CD14-positive monocyte (primary cell): Measurements from ENCODE around the gene TOGARAM1. TPM values are rescaled to one million over a fixed set of nuclear protein-coding genes. Genes with fewer than 3 reads are reported as not detected.

Experiments used
- DNase-seq, 3 donors: peaks; one replicate each; pipeline ENCODE4 v3.0.0-alpha.2; 2011 to 2022
- H2AFZ ChIP-seq: 2 replicates; pipeline ENCODE4 v1.6.0; 2012; ENCODE audit warnings: mild to moderate bottlenecking, low read depth, low read length, inconsistent platforms; ENCODE audit not compliant: insufficient read depth, poor library complexity, severe bottlenecking
- H3K27ac ChIP-seq, 2 donors: 1 replicate in 1 of 2; 2 replicates in 1 of 2; pipeline ENCODE4 v1.5.1; 2012 to 2013; ENCODE audit warnings: low read length in 2 of 2, control low read depth in 1 of 2, inconsistent platforms in 1 of 2, low read depth in 1 of 2, mild to moderate bottlenecking in 1 of 2
- H3K27me3 ChIP-seq, 2 donors: one replicate each; pipeline versions ENCODE4 v1.6.0 to v1.6.1; 2011 to 2013; ENCODE audit warnings: low read length in 2 of 2; ENCODE audit not compliant: control insufficient read depth in 2 of 2, insufficient read depth in 2 of 2
- H3K36me3 ChIP-seq, 2 donors: replicated peaks in 1 of 2; 1 replicate in 1 of 2; 2 replicates in 1 of 2; pipeline versions ENCODE4 v1.5.1 to v1.6.1; 2012 to 2013; ENCODE audit warnings: low read length in 2 of 2, control low read depth in 1 of 2, inconsistent platforms in 1 of 2, mild to moderate bottlenecking in 1 of 2; ENCODE audit not compliant: insufficient read depth in 2 of 2, control insufficient read depth in 1 of 2
- H3K4me1 ChIP-seq, 2 donors: 1 replicate in 1 of 2; 2 replicates in 1 of 2; pipeline versions ENCODE4 v1.5.1 to v1.6.1; 2012 to 2013; ENCODE audit warnings: low read length in 2 of 2, control low read depth in 1 of 2, inconsistent platforms in 1 of 2, mild to moderate bottlenecking in 1 of 2, moderate library complexity in 1 of 2; ENCODE audit not compliant: insufficient read depth in 2 of 2, control insufficient read depth in 1 of 2
- H3K4me2 ChIP-seq: replicated peaks from 2 replicates; pipeline ENCODE3; 2012; ENCODE audit warnings: low read length, moderate library complexity, mild to moderate bottlenecking; ENCODE audit not compliant: poor library complexity, severe bottlenecking; ENCODE audit errors: extremely low read depth
- H3K4me3 ChIP-seq, 3 experiments: fragments of 200-600 bp in 1 of 3; sonication (generic) in 1 of 3; replicated peaks in 1 of 3; 1 replicate in 2 of 3; 2 replicates in 1 of 3; pipeline ENCODE4 v1.5.1; 2011 to 2013; ENCODE audit warnings: low read length in 3 of 3, mild to moderate bottlenecking in 3 of 3, control low read depth in 2 of 3, low read depth in 2 of 3, inconsistent platforms in 1 of 3, moderate library complexity in 1 of 3
- H3K79me2 ChIP-seq: 2 replicates; pipeline ENCODE4 v1.6.0; 2012; ENCODE audit warnings: mild to moderate bottlenecking, control low read depth, inconsistent platforms, low read length, moderate library complexity; ENCODE audit not compliant: insufficient read depth
- H3K9ac ChIP-seq: 2 replicates; pipeline ENCODE4 v1.6.0; 2017; ENCODE audit warnings: low read length, mild to moderate bottlenecking; ENCODE audit not compliant: insufficient read depth, poor library complexity, severe bottlenecking
- H3K9me3 ChIP-seq, 2 donors: replicated peaks in 1 of 2; 1 replicate in 1 of 2; 2 replicates in 1 of 2; pipeline versions ENCODE4 v1.5.1 to v1.6.1; 2012 to 2013; ENCODE audit warnings: low read length in 2 of 2, control low read depth in 1 of 2; ENCODE audit not compliant: control insufficient read depth in 1 of 2, insufficient read depth in 1 of 2
- H4K20me1 ChIP-seq: 2 replicates; pipeline ENCODE4 v1.6.0; 2012; ENCODE audit warnings: mild to moderate bottlenecking, low read length, control low read depth, moderate library complexity; ENCODE audit not compliant: insufficient read depth
- H3K27ac Mint-ChIP-seq, 7 donors: one replicate each; pipeline ENCODE4 v1.8.0; 2020; ENCODE audit warnings: mild to moderate bottlenecking in 7 of 7, mixed read lengths in 7 of 7, moderate library complexity in 6 of 7, inconsistent platforms in 2 of 7
- H3K27me3 Mint-ChIP-seq, 3 donors: one replicate each; pipeline ENCODE4 v1.8.0; 2021 to 2022; ENCODE audit warnings: low read depth in 3 of 3, mild to moderate bottlenecking in 3 of 3, mixed read lengths in 3 of 3, moderate library complexity in 3 of 3, inconsistent platforms in 1 of 3
- H3K36me3 Mint-ChIP-seq, 2 donors: one replicate each; pipeline ENCODE4 v1.8.0; 2020; ENCODE audit warnings: mixed read lengths in 2 of 2, inconsistent platforms in 1 of 2, mild to moderate bottlenecking in 1 of 2
- H3K4me1 Mint-ChIP-seq: one replicate; pipeline ENCODE4 v1.8.0; 2020; ENCODE audit warnings: mild to moderate bottlenecking, mixed read lengths
- H3K4me3 Mint-ChIP-seq, 2 donors: one replicate each; pipeline ENCODE4 v1.8.0; 2020; ENCODE audit warnings: mild to moderate bottlenecking in 2 of 2, mixed read lengths in 2 of 2, moderate library complexity in 1 of 2
- H3K9me3 Mint-ChIP-seq, 7 donors: one replicate each; pipeline ENCODE4 v1.8.0; 2020 to 2022; ENCODE audit warnings: mixed read lengths in 7 of 7, mild to moderate bottlenecking in 6 of 7, moderate library complexity in 6 of 7, inconsistent platforms in 2 of 7
- CTCF ChIP-seq: fragments of 200-600 bp; IDR thresholded peaks from one replicate; pipeline ENCODE4 v1.8.0; 2022; ENCODE audit warnings: antibody characterized with exemption, mild to moderate bottlenecking
- WGBS: methylation state at CpG from one replicate; pipeline ENCODE4 v1.1.5; 2013; ENCODE audit warnings: missing lambda C conversion rate; ENCODE audit not compliant: insufficient coverage; 5-methylcytosine and 5-hydroxymethylcytosine counted together
- intact Hi-C, 2 donors: fragments of 100-400 bp; cut with micrococcal nuclease; formaldehyde crosslinking; loops; one replicate each; pipeline versions ENCODE4 v1.15.0 to v1.15.1; 2023
- polyA plus RNA-seq, 3 donors: library from polyadenylated mRNA; depleted of rRNA in 1 of 3; unstranded in 2 of 3; stranded (reverse) in 1 of 3; fragments of 300-500 nt in 2 of 3; fragments of >200 nt in 1 of 3; fragmentation: Illumina TruSeq in 2 of 3; gene quantifications; 1 replicate in 2 of 3; 2 replicates in 1 of 3; pipeline ENCODE4 v1.2.3, GENCODE V29; 2012 to 2021

TOGARAM1 gene
- polyA plus RNA-seq, 3 donors, result 2.6 to 3.8 (median 3.4) TPM

DNA sequence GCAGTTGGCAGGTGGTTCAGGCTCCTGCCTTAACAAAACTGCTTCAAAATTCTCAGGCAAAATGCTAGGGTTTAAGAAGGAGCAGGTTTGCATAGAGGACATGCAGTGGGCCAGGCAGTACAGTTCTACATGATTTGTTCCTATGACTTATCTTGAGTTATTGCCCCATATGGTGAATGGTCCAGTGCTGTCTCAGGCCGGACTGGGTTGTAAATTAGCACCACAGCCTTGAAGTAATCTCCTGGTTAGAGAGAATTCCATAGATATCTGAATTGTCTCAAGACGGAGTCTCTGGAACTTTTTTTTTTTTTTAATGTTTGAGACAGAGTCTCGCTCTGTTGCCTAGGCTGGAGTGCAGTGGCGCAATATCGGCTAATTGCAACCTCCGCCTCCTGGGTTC is 110.1 kb downstream of the TOGARAM1 start:
- H3K27ac Mint-ChIP-seq, result no peak overlapping the region
- intact Hi-C loops, result no loop called here
- no peaks in the 10 kb centered on the region for H4K20me1 ChIP-seq
- no peaks in the 10 kb centered on the region for H3K4me1 Mint-ChIP-seq
- H3K4me3 Mint-ChIP-seq, result no peak overlapping the region
- H3K27me3 ChIP-seq, result no peaks in the 10 kb centered on the region
- no peak for DNase-seq
- TF ChIP-seq CTCF, result no peak
- no peaks in the 10 kb centered on the region for H3K9me3 ChIP-seq
- no peaks in the 10 kb centered on the region for H3K9me3 Mint-ChIP-seq
- no peak overlapping the region for H3K9ac ChIP-seq
- no peak overlapping the region for H3K4me3 ChIP-seq
- no peaks in the 10 kb centered on the region for H3K4me1 ChIP-seq
- H3K27me3 Mint-ChIP-seq, result no peaks in the 10 kb centered on the region
- no peaks in the 10 kb centered on the region for H3K36me3 ChIP-seq
- H3K4me2 ChIP-seq, result no peak overlapping the region
- H3K36me3 Mint-ChIP-seq, result peaks cover 15 to 18% of the 10 kb centered on the region in 2 donors
- WGBS, result 95% methylated on average over 6 of the region's 6 CpGs
- no peak overlapping the region for H2AFZ ChIP-seq
- H3K27ac ChIP-seq, result no peak overlapping the region
- no peaks in the 10 kb centered on the region for H3K79me2 ChIP-seq

GRCh38 chr14:45073231-45073879 is 111.4 kb downstream of the TOGARAM1 start:
- H3K27me3 Mint-ChIP-seq, result peaks cover 0 to 2% (median 0%) of the 10 kb centered on the region in 3 donors
- H3K4me2 ChIP-seq, result no peak overlapping the region

More at GRCh38 chr14:45073231-45073879, 111.4 kb downstream of the TOGARAM1 start:
- H3K27me3 ChIP-seq, result no peaks in the 10 kb centered on the region
- WGBS, result 93% methylated on average over 2 of the region's 5 CpGs
- H3K79me2 ChIP-seq, result no peaks in the 10 kb centered on the region
- Mint-ChIP-seq H3K4me1 (no peaks in the 10 kb centered on the region), H3K27ac (no peak overlapping the region), H3K9me3 (no peaks in the 10 kb centered on the region), H3K36me3 (peaks cover 15 to 18% of the 10 kb centered on the region in 2 donors), H3K4me3 (no peak overlapping the region)
- no peaks in the 10 kb centered on the region for H3K4me1 ChIP-seq
- DNase-seq, result no peak
- no peak overlapping the region for H3K4me3 ChIP-seq
- no peaks in the 10 kb centered on the region for H4K20me1 ChIP-seq
- no peak for TF ChIP-seq CTCF
- H3K9me3 ChIP-seq, result no peaks in the 10 kb centered on the region
- H3K9ac ChIP-seq, result no peak overlapping the region
- H3K27ac ChIP-seq, result no peak overlapping the region
- H3K36me3 ChIP-seq, result no peaks in the 10 kb centered on the region
- intact Hi-C loops, result no loop called here
- H2AFZ ChIP-seq, result no peak overlapping the region
